Measurements from ENCODE around the gene KIF6. TPM values are rescaled to one million over a fixed set of nuclear protein-coding genes. Genes with fewer than 3 reads are reported as not detected.

Gene KIF6
- total RNA-seq, 4 donors from 2014 or later: not detected

DNA sequence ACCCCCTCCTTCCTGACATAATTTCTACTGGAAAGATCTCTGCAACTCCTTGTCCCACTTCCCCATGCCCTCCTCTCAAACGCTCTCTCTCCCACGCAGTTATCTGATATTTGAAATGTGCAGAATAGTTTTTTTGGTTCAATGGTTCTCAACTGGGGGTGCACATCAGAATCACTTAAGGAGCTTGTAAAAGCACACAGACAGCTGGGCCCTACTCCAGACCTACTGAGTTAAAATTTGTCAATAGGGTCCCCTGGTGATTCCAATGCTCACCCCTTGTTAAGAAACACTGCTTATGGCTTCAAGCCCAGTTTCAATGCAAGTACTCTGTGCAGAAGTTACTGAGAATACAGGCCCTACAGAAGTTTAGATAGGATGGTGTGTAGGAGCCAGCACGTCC is 357.5 kb downstream of the KIF6 start:
- intact Hi-C loops (cut with DNase I; ENCODE audit: low total_unique reads): loop anchor here (10.0 kb wide), 1 partner anchor 947 kb away; no protein-coding TSS in a partner anchor
- H3K36me3 ChIP-seq: no peaks in the 10 kb centered on the region
- no peak overlapping the region for H3K4me3 ChIP-seq
- in situ Hi-C loops (cut with MboI; ENCODE audit: low sequenced_read_pairs in 4 of 4): loop anchor here (25.0 kb wide), 3 partner anchors 520 to 1470 kb away; no protein-coding TSS in a partner anchor
- H3K27ac ChIP-seq: no peak overlapping the region
- ATAC-seq (no peak), DNase-seq (no peak)
- no peak for TF ChIP-seq POLR2A (IDR thresholded peaks at IDR 0.05)
- TF ChIP-seq, protein P1, sequence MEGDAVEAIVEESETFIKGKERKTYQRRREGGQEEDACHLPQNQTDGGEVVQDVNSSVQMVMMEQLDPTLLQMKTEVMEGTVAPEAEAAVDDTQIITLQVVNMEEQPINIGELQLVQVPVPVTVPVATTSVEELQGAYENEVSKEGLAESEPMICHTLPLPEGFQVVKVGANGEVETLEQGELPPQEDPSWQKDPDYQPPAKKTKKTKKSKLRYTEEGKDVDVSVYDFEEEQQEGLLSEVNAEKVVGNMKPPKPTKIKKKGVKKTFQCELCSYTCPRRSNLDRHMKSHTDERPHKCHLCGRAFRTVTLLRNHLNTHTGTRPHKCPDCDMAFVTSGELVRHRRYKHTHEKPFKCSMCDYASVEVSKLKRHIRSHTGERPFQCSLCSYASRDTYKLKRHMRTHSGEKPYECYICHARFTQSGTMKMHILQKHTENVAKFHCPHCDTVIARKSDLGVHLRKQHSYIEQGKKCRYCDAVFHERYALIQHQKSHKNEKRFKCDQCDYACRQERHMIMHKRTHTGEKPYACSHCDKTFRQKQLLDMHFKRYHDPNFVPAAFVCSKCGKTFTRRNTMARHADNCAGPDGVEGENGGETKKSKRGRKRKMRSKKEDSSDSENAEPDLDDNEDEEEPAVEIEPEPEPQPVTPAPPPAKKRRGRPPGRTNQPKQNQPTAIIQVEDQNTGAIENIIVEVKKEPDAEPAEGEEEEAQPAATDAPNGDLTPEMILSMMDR (IDR thresholded peaks at IDR 0.05 in 4 of 5, conservative IDR thresholded peaks at IDR 0.05 in 1 of 5): no peak
- H3K27me3 ChIP-seq: no peaks in the 10 kb centered on the region
- H3K4me1 ChIP-seq: no peaks in the 10 kb centered on the region
- no peaks in the 10 kb centered on the region for H3K9me3 ChIP-seq

DNA sequence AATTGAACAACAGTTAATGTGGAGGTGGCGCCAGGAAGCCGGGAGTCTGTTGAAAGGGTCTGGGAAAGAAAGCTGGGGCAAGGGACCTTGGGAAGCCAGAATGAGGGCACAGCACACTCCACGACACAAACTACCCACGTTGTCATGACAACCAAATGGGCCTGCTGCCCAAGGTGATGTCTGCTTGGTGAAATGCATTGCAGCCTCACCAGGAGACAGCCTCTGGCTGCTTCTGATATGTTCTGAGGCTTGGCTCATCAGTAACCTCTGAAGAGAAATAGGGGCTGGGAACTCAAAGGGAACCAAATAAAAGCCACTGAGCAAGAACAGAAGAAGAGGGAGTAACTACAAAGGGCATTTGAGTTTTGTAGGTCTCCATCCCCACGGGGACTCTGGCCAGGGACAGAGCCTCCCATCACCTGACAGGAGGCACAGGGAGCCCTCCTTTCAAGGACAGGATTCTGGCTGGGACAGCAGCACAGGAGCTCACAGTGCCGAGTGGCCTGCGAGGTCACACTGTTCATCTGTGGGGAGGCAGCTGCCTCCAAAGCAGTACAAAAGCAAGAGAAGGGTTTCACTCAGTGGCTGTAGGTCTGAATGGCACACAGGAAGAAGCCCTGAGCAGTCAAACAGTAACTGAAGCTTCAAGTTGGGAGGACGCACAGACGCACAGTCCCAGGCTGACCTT is 358.1 kb downstream of the KIF6 start:
- Histone ChIP-seq H3K27ac (no peak overlapping the region), H3K9me3 (no peaks in the 10 kb centered on the region), H3K4me3 (no peak overlapping the region), H3K27me3 (no peaks in the 10 kb centered on the region), H3K4me1 (no peaks in the 10 kb centered on the region), H3K36me3 (no peaks in the 10 kb centered on the region)
- ATAC-seq (no peak), DNase-seq (no peak)
- in situ Hi-C loops (cut with MboI; ENCODE audit: low sequenced_read_pairs in 4 of 4) (loop anchor here (25.0 kb wide), 3 partner anchors 520 to 1470 kb away; no protein-coding TSS in a partner anchor), intact Hi-C loops (cut with DNase I; ENCODE audit: low total_unique reads) (loop anchor here (10.0 kb wide), 1 partner anchor 948 kb away; no protein-coding TSS in a partner anchor)
- TF ChIP-seq, protein P1 (IDR thresholded peaks at IDR 0.05 in 4 of 5, conservative IDR thresholded peaks at IDR 0.05 in 1 of 5): no peak
- TF ChIP-seq POLR2A (IDR thresholded peaks at IDR 0.05): no peak

DNA sequence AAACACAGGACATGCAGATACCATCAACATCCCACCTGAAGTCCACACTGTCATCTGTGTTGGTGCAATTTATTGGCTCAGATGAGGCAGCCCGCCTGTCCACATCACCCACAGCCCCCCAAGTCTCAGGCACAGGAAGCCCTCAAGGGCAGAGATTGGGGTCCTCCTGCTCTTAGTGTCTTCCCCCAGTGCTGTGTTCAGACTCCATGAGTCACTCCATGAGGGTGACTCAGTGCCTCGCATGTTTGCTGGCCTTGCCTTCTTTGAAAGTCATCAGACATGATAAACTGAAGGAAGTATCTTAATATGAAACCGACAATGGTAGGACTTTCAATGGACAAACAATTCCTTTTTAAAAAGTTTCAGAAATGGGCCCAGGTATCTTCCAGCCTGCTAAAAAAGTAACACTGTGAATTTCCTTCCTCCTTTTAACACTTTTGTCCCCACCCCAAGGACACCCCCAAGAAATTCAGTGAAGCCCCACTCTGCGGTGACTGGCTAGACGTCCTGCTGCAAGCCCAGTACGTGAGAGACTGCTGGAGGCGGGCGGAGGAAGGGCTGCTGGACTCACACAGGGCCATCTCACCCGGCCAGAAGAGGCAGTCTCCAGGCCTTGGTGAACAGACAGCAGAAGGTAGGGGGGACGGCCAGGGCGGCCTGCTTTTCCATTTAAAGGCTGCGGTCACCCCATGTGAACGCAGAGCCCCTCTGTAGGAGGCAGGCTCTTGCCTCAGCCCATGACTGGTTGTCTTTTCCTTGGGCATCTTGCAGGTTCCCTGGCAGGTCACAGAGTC is 359.7 kb downstream of the KIF6 start:
- ATAC-seq: no peak
- H3K27me3 ChIP-seq: no peaks in the 10 kb centered on the region
- no peak overlapping the region for H3K27ac ChIP-seq
- H3K4me3 ChIP-seq: no peak overlapping the region
- no peaks in the 10 kb centered on the region for H3K36me3 ChIP-seq
- H3K9me3 ChIP-seq: no peaks in the 10 kb centered on the region
- DNase-seq: no peak
- H3K4me1 ChIP-seq: no peaks in the 10 kb centered on the region
- in situ Hi-C loops (cut with MboI; ENCODE audit: low sequenced_read_pairs in 4 of 4) (loop anchor here (25.0 kb wide), 3 partner anchors 522 to 1472 kb away; no protein-coding TSS in a partner anchor), intact Hi-C loops (cut with DNase I; ENCODE audit: low total_unique reads) (loop anchor here (10.0 kb wide), 1 partner anchor 949 kb away; no protein-coding TSS in a partner anchor)
- TF ChIP-seq POLR2A (IDR thresholded peaks at IDR 0.05): no peak
- TF ChIP-seq, protein P1 (IDR thresholded peaks at IDR 0.05 in 4 of 5, conservative IDR thresholded peaks at IDR 0.05 in 1 of 5): no peak

DNA sequence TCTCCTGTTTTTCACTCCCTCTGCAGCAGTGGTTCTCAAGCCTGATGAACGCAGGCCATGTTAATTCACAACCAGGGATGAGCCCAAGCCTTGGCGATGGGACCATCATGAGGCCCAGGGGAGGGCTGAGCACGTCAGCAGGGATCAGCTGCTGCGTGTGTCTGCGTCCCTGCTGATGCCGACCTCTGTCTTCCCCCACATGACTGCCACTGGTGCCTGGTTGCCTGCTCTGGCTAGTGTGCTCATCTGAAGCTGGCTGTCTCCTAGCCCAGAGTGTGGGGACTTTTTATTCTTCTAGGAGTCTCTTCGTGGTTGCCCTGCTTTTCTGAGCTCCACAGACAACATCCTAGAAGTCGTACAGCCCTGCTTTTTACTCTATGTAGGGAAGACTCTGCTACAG is 361.9 kb downstream of the KIF6 start:
- Histone ChIP-seq H3K36me3 (no peaks in the 10 kb centered on the region), H3K4me3 (no peak overlapping the region), H3K27me3 (no peaks in the 10 kb centered on the region), H3K4me1 (no peaks in the 10 kb centered on the region), H3K27ac (no peak overlapping the region), H3K9me3 (no peaks in the 10 kb centered on the region)
- DNase-seq (no peak), ATAC-seq (no peak)
- in situ Hi-C loops (cut with MboI; ENCODE audit: low sequenced_read_pairs in 4 of 4) (loop anchor here (25.0 kb wide), 3 partner anchors 524 to 1474 kb away; no protein-coding TSS in a partner anchor), intact Hi-C loops (cut with DNase I; ENCODE audit: low total_unique reads) (loop anchor here (10.0 kb wide), 1 partner anchor 952 kb away; no protein-coding TSS in a partner anchor)
- TF ChIP-seq, protein P1 (IDR thresholded peaks at IDR 0.05 in 4 of 5, conservative IDR thresholded peaks at IDR 0.05 in 1 of 5): no peak

Measured in gastrocnemius medialis (tissue), 4 donors.